GM19463 (cell line): ENCODE measurements around the gene CROT.

Source experiments
- ATAC-seq: cut with Tn5 transposase; IDR thresholded peaks from one replicate; pipeline ENCODE4 v1.9.1; 2021; ENCODE audit warnings: mild to moderate bottlenecking, moderate library complexity; ENCODE audit not compliant: unreplicated experiment

The CROT gene

DNA sequence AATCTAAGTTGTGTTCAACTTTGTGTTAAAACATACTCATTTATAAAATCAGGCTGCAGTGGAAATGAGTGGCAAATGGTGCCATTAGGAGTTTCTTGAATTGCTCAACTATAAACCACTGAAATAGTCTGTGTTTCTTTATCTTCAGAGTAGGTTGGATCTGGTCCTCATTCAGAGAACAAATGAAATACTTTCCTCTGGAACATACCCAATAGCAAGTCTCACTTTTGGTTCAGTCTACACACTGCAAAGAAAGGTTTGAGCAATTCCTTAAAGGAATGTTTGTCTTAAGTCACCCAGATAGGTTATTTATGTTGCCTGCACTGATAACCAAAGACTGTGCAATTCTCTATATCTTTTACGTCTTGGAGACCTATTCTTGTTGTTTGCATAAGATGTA, 67.6 kb downstream of the CROT start:
- ATAC-seq = no peak

DNA sequence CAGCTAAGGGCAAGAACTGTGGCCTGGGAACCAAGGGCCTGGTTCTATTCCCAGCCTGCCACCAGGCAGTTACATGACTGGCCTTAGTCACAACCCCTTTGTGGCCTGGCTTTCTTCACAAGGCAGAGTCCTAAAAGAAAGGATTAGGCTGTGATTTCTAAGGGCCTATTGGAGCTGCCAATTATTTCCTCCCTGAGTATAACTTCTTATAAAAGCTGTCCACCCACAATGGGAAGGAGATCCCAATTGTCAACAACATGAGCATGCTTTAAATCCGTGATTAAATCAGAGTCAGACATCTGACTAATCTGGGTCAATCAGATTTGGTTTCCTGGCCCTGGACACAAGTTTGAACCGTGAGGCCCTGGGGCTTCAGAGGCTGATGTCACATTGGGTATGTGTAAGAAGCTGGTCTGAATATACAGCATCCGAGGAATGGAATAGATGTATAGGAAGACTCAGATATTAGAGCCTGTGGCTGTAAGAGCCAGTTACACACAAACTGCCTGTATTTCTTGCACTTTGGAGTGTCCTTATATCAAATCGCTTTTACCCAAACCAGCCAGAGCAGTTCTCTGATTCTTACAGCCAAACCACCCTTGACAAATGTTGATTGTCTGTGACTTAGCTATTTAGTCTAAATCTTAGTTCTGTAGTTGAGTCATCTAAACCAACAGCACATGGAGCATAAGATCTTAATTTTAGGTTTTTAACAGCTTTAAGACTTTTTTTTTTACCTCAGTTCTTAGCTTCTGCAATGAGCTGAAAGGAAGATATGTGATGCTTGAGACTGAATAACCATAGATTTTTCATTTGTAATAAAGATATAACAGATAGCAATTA, 68.7 kb downstream of the CROT start:
- ATAC-seq = no peak

DNA sequence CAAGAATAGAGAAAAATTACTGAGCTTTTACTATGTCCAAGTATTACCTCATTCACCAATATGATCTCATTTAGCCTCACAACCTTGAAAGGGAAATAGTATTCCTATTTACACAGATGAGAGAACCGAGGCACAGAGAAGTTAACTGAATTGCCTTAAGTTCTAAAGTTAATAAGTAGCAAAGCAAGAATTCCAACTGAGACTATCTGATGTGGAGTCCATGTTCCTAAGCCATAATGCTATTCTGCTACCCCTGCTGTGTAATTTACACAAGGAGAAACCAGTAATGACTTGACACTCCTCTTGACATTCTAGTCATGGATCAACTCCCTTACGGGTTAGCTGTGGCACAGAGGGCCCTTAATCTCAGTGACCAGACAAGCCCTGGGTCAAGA, 69.3 kb downstream of the CROT start:
- ATAC-seq = no peak

DNA sequence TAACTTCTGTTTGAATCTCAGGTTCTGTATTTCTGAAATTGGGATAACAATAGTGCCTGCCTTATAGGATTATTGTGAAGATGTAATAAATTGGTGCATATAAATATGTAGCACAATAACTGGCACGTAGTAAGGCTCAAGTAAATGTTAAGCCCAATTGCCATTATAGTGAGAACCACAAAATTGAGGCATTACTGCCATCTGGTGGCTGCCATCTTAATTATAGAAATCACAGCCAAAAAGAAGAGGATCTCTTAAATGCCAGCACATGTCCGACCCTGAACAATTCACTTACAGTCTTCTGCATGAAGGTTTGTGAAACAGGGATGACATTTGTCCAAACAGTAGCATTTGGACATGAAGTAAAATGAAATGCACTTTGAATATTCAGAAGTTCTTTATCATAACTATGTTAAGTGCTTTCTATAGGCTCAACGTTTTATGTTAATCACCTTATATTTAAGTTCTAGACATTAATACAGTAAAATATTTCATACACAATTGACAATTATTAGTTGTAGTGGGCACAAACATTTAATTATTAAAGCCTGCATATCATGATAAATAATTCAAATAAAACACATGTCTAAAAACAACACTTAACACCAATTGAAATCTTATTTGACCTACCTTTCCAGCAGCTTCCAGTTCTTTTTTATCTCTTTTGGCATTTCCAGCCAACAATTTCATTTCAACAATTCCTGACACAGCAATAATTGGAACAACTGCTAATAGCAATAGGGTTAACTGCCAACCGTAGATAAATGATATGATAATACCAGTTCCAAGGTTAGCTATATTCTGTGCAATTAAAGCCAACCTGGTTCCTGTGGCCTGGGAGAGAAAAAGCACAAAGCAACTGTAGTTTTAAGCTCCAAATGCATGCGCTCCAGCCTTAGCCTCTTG, 71.5 kb downstream of the CROT start:
- ATAC-seq = peak; percentile 81

DNA sequence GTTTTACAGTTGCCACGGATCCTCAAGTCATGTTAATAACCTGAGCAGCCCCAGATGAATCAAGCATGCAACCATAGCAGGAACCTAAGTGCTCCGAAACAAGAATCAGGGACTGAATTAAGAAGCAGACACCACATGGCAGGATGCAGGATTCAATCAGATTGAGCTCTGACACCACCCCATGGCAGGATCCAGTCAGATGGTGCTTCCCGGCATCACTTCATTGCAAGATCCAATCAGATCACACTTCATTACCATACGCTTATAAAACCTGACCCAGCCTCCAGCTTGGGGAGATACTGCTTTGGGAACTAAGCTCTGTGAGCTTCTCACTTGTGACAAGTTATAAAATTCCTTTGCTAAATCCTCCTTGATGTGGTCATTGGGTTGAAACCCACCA, 74.7 kb downstream of the CROT start:
- ATAC-seq = no peak

DNA sequence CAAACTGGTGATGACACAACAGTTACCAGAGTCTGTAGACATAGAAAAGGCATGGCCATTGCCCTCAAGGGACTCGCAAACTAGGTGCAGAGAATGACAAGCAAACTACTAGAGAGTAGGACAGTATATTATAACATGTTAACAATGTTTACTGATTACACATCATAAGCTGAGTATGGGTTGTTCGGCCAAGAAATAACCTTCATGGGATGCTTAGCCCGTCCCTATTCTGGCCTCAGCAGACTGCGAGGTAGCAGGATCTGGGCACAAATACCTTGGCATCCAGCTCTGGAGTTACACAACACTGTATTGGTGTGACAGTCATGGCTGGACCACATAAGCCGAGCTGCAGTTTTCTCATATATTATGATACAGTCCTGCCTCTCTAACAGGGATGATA, 78.6 kb downstream of the CROT start:
- no peak for ATAC-seq

DNA sequence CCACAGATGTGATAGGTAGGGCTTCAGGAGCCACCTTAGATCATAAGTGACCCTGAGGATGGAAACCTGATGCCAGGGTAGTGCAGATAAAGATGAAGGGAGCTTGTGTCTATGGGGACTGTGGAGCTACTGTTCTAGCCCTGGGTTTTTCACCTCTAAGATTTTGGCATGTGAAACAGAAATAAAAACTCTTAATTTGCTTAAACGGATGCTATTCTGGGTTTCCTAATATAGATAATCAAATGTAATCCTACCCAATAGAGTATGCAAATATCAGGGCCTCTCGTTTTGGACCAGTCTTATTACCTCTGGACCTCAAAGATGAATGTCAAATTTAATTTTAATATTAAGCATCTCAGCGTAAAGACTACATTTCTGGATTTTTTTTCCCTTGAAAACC, 80.7 kb downstream of the CROT start:
- ATAC-seq = peak; percentile 62

DNA sequence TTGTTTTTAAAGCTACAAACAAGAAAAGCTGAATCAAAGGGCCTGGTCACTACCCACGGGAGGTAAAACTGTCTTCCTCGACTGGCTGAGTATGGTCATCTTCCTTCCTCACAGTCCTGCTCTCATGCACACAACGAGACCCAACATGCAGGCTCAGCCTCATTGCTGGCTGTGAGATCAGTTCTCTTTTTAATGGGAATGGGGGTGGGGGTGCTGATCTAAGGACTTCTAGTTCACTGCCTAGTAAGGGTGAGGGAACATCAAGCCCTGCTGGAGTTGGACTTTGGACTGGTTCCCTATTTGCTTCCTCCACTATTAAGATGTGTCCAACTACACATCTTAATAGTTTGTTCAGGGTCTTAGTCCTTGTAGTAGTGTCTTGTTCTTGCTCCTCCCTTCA, 81.8 kb downstream of the CROT start:
- no peak for ATAC-seq

DNA sequence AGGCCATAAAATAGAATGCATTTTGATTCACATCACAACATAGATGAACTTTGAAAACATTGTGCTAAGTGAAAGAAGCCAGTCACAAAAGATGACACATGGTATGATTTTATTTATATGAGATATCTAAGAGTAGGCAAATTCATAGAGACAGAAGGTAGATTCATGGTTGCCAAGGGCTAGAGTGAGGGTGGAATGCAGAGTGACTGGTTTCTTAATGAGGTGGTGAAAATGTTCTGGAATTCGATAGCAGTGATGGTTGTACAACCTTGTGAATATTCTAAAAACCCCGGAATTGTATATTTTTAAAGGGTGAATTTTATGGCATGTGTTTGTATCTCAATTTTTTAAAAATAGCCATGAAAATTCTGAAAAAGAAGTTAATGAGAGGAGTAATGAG, 87.1 kb downstream of the CROT start:
- ATAC-seq = no peak

DNA sequence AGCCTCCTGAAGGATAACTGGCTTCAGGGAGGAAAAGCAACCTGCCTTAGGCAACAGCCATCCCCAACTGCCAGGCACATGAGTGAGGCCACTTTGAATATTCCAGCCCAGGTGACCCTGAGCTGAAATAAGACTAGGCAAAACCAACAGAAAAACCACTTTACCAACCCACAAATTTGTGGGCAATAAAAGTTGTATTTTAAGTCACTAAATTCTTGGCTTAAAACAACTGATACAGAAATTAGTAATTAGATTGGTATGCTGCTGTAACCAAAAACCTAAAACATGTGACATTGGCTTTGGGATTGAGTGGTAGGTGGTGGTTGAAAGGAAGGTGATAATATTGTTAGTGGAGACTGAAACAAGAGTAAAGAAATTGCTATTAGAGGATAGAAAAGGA, 90.1 kb downstream of the CROT start:
- ATAC-seq = no peak

DNA sequence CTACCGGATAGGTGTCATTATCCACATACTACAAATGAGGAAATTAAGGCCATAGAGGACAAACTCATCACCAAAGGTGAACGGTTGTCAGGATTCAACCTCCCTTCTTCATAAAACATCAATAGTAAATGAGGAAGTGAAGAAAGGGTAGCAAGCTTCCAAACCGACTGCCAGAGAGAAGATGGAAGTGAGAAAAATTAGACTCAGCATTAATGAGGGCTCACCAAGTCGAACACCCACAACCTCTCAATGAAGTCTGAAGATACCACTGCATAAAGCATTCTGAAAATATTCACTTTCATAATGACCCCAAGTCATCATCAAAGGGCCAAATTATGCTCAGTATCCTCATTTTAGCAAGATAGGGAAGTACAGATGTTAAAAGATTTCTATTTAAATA, 100.4 kb downstream of the CROT start:
- ATAC-seq = peak; percentile 88

DNA sequence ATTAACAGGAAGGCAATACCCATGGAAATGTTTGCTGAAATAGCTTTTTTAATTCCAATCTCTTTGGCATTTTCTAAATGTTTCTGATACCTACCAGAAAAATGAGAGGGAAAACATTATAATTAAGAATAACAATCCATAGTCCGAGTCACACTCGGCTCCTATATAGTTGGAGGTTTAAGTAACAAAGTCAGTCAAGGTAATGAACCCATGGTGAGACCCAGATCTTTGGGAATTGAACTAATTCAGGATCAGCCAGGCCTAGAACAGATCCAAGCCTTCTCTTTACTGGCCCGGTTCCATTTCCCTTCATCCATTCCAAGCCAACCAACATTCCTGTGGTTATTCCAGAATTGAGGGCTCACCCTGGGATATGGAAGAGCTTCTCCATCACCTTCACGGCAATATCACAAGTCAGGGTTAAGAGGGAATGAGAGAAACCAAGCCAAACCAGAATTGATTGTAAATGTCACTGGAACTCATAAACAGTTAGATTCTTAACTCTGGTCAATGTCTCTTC, 101.7 kb downstream of the CROT start:
- ATAC-seq = no peak

DNA sequence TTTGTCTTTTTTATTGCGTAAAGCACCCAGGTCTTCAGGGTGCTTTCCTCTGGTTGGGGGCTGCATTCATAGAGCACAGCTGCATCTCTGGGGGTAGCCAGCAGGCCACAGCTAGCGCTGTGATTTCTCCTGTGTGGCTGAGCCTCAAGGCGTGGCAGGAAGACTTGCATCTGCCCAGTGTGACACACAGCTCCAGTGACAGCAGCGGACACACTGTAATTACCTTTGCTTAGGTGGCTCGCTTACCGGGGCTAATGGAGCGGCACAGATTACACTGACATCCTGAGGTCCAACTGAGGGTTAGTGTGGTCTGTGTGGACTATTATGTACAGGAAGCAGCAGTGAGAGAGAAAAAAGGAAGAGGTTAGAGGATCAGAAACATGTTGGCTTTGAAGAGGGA, 102.9 kb downstream of the CROT start:
- no peak for ATAC-seq
